ENCODE measurements around the gene ARID3A.

DNA sequence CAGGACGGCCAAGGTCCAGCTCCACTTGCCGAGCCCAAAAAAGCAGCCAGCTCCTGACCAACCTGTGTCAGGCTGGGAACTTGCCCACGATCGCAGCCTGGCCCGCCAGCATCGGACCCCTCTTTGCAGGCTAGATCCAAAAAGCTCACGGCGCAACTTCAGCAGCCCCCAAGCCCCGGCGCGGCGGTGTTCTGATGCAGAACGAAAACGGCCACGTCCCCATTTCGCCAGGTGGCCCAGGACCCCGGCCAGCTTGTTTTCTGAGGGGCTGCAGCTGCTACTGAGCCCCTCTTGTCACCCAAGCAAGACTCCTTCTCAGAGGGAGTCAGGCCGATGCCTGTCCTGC, 93.8 kb downstream of the ARID3A start:
- TF ChIP-seq, protein P1, sequence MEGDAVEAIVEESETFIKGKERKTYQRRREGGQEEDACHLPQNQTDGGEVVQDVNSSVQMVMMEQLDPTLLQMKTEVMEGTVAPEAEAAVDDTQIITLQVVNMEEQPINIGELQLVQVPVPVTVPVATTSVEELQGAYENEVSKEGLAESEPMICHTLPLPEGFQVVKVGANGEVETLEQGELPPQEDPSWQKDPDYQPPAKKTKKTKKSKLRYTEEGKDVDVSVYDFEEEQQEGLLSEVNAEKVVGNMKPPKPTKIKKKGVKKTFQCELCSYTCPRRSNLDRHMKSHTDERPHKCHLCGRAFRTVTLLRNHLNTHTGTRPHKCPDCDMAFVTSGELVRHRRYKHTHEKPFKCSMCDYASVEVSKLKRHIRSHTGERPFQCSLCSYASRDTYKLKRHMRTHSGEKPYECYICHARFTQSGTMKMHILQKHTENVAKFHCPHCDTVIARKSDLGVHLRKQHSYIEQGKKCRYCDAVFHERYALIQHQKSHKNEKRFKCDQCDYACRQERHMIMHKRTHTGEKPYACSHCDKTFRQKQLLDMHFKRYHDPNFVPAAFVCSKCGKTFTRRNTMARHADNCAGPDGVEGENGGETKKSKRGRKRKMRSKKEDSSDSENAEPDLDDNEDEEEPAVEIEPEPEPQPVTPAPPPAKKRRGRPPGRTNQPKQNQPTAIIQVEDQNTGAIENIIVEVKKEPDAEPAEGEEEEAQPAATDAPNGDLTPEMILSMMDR (IDR thresholded peaks at IDR 0.05; ENCODE audit: insufficient read depth, low read depth, low read length), result no peak
- TF ChIP-seq EZH2 (IDR thresholded peaks at IDR 0.05; ENCODE audit: insufficient read depth, low read length), result no peak

Measured in astrocyte (in vitro differentiated cells and primary cell).